H9 (cell line): Measurements from ENCODE around the gene CDKAL1. TPM values are rescaled to one million over a fixed set of nuclear protein-coding genes. Genes with fewer than 3 reads are reported as not detected.

ENCODE experiments used
- DNase-seq: peaks from one replicate; pipeline ENCODE4 v3.0.0-alpha.2; 2017
- H2AFZ ChIP-seq: one replicate; pipeline ENCODE4 v1.6.1; 2013; ENCODE audit warnings: mild to moderate bottlenecking, low read length, control low read depth, moderate library complexity
- H2AK5ac ChIP-seq: 2 replicates; pipeline ENCODE4 v1.6.1; 2013; ENCODE audit warnings: low read length, control low read depth, mixed read lengths; ENCODE audit not compliant: insufficient read length
- H2BK120ac ChIP-seq: one replicate; pipeline ENCODE4 v1.6.1; 2013; ENCODE audit warnings: low read depth, mild to moderate bottlenecking, low read length, control low read depth, inconsistent platforms; ENCODE audit not compliant: poor library complexity, severe bottlenecking
- H2BK12ac ChIP-seq: 2 replicates; pipeline ENCODE4 v1.6.1; 2013; ENCODE audit warnings: low read length, control low read depth, mixed read lengths, low read depth; ENCODE audit not compliant: insufficient read length
- H2BK15ac ChIP-seq: 2 replicates; pipeline ENCODE4 v1.6.1; 2013; ENCODE audit warnings: low read depth, low read length, control low read depth
- H2BK20ac ChIP-seq: one replicate; pipeline ENCODE4 v1.6.1; 2013; ENCODE audit warnings: low read depth, mild to moderate bottlenecking, low read length, control low read depth, inconsistent platforms; ENCODE audit not compliant: poor library complexity, severe bottlenecking
- H2BK5ac ChIP-seq: 2 replicates; pipeline ENCODE4 v1.6.1; 2013; ENCODE audit warnings: low read length, control low read depth, mixed read lengths; ENCODE audit not compliant: insufficient read length
- H3K14ac ChIP-seq: 2 replicates; pipeline ENCODE4 v1.6.1; 2013; ENCODE audit warnings: low read length, control low read depth; ENCODE audit not compliant: insufficient read depth
- H3K18ac ChIP-seq: 2 replicates; pipeline ENCODE4 v1.6.1; 2013; ENCODE audit warnings: low read depth, mild to moderate bottlenecking, mixed read lengths, low read length, control low read depth; ENCODE audit not compliant: insufficient read length
- H3K23ac ChIP-seq: 2 replicates; pipeline ENCODE4 v1.6.1; 2013; ENCODE audit warnings: low read length, control low read depth, mixed read lengths, low read depth; ENCODE audit not compliant: insufficient read length
- H3K23me2 ChIP-seq: 2 replicates; pipeline ENCODE4 v1.6.1; 2013; ENCODE audit warnings: low read depth, mild to moderate bottlenecking, mixed read lengths, low read length, control low read depth; ENCODE audit not compliant: insufficient read length, poor library complexity, severe bottlenecking
- H3K27ac ChIP-seq: 2 replicates; pipeline ENCODE4 v1.5.1; 2013; ENCODE audit warnings: low read length, control low read depth, mixed read lengths, low read depth; ENCODE audit not compliant: insufficient read length
- H3K27me3 ChIP-seq: 2 replicates; pipeline ENCODE4 v1.6.1; 2013; ENCODE audit warnings: low read length, control low read depth, inconsistent platforms; ENCODE audit not compliant: insufficient read depth
- H3K4ac ChIP-seq: 2 replicates; pipeline ENCODE4 v1.6.1; 2013; ENCODE audit warnings: low read depth, mild to moderate bottlenecking, control low read depth, inconsistent platforms, low read length, moderate library complexity
- H3K4me1 ChIP-seq: 2 replicates; pipeline ENCODE4 v1.6.1; 2013; ENCODE audit warnings: low read length, control low read depth, inconsistent platforms; ENCODE audit not compliant: insufficient read depth
- H3K4me2 ChIP-seq: 2 replicates; pipeline ENCODE4 v1.6.1; 2013; ENCODE audit warnings: low read length, control low read depth, mixed read lengths; ENCODE audit not compliant: insufficient read length, insufficient read depth
- H3K56ac ChIP-seq: 2 replicates; pipeline ENCODE4 v1.6.1; 2013; ENCODE audit warnings: low read depth, mild to moderate bottlenecking, mixed read lengths, low read length, control low read depth; ENCODE audit not compliant: insufficient read length
- H3K79me1 ChIP-seq: 2 replicates; pipeline ENCODE4 v1.6.1; 2013; ENCODE audit warnings: low read depth, mild to moderate bottlenecking, moderate library complexity, low read length, control low read depth, inconsistent platforms; ENCODE audit not compliant: insufficient read depth, poor library complexity, severe bottlenecking
- H3K79me2 ChIP-seq: 2 replicates; pipeline ENCODE4 v1.6.1; 2013; ENCODE audit warnings: low read length, control low read depth, inconsistent platforms; ENCODE audit not compliant: insufficient read depth
- H3K9ac ChIP-seq: 2 replicates; pipeline ENCODE4 v1.6.1; 2013; ENCODE audit warnings: low read length, control low read depth, mixed read lengths; ENCODE audit not compliant: insufficient read length; ENCODE audit errors: extremely low read depth
- H3K9me3 ChIP-seq: one replicate; pipeline ENCODE4 v1.6.1; 2013; ENCODE audit warnings: low read depth, low read length, inconsistent platforms; ENCODE audit not compliant: control insufficient read depth
- H3T11ph ChIP-seq: one replicate; pipeline ENCODE4 v1.6.1; 2013; ENCODE audit warnings: mild to moderate bottlenecking, low read length, control low read depth, inconsistent platforms
- H4K20me1 ChIP-seq: one replicate; pipeline ENCODE4 v1.6.1; 2013; ENCODE audit not compliant: control insufficient read depth, insufficient read length, insufficient read depth
- H4K5ac ChIP-seq: 2 replicates; pipeline ENCODE4 v1.6.1; 2013; ENCODE audit warnings: low read depth, mild to moderate bottlenecking, mixed read lengths, low read length, control low read depth; ENCODE audit not compliant: insufficient read length
- H4K8ac ChIP-seq: replicated peaks from 2 replicates; pipeline ENCODE4 v1.6.1; 2013; ENCODE audit warnings: low read length, control low read depth, mixed read lengths, low read depth; ENCODE audit not compliant: insufficient read length
- H4K91ac ChIP-seq: 2 replicates; pipeline ENCODE4 v1.6.1; 2013; ENCODE audit warnings: low read depth, mild to moderate bottlenecking, moderate library complexity, mixed read lengths, low read length, control low read depth; ENCODE audit not compliant: insufficient read length
- H3K27ac Mint-ChIP-seq, 3 experiments: 2 replicates in 2 of 3; 3 replicates in 1 of 3; pipeline ENCODE4 v1.8.0; 2020 to 2021; ENCODE audit warnings: mixed read lengths in 3 of 3, mild to moderate bottlenecking in 1 of 3, moderate library complexity in 1 of 3
- H3K27me3 Mint-ChIP-seq: 2 replicates; pipeline ENCODE4 v1.8.0; 2021; ENCODE audit warnings: low read depth, mild to moderate bottlenecking, moderate library complexity, mixed read lengths
- H3K36me3 Mint-ChIP-seq, 3 experiments: 2 replicates in 2 of 3; 3 replicates in 1 of 3; pipeline ENCODE4 v1.8.0; 2020 to 2021; ENCODE audit warnings: low read depth in 3 of 3, mixed read lengths in 3 of 3; ENCODE audit not compliant: insufficient read depth in 1 of 3
- H3K4me1 Mint-ChIP-seq, 2 experiments: 2 replicates each; pipeline ENCODE4 v1.8.0; 2020; ENCODE audit warnings: mixed read lengths in 2 of 2
- H3K4me3 Mint-ChIP-seq, 2 experiments: 2 replicates in 1 of 2; 3 replicates in 1 of 2; pipeline ENCODE4 v1.8.0; 2020 to 2021; ENCODE audit warnings: mild to moderate bottlenecking in 2 of 2, mixed read lengths in 2 of 2, moderate library complexity in 1 of 2
- H3K9me3 Mint-ChIP-seq, 2 experiments: 2 replicates in 1 of 2; 3 replicates in 1 of 2; pipeline ENCODE4 v1.8.0; 2020; ENCODE audit warnings: mild to moderate bottlenecking in 2 of 2, mixed read lengths in 2 of 2, moderate library complexity in 1 of 2
- WGBS: extraction: QIAGEN DNeasy Blood & Tissue Kit; methylation state at CpG from one replicate; pipeline ENCODE4 v1.1.7; 2013; ENCODE audit warnings: missing lambda C conversion rate, low lambda C conversion rate, mixed read lengths; ENCODE audit not compliant: insufficient read length; ENCODE audit errors: extremely low coverage; 5-methylcytosine and 5-hydroxymethylcytosine counted together
- total RNA-seq: library from RNA; stranded (reverse); gene quantifications from 2 replicates; pipeline ENCODE4 v1.2.1, GENCODE V29; 2021
- TF ChIP-seq, protein P1 (sequence below): fragments of 200-600 bp; sonication (generic); conservative IDR thresholded peaks from 3 replicates; pipeline ENCODE4 v1.8.0; 2021; ENCODE audit warnings: antibody characterized with exemption, mild to moderate bottlenecking

CDKAL1 gene
- total RNA-seq, 1 experiment from 2014 or later: 23.0 TPM

DNA sequence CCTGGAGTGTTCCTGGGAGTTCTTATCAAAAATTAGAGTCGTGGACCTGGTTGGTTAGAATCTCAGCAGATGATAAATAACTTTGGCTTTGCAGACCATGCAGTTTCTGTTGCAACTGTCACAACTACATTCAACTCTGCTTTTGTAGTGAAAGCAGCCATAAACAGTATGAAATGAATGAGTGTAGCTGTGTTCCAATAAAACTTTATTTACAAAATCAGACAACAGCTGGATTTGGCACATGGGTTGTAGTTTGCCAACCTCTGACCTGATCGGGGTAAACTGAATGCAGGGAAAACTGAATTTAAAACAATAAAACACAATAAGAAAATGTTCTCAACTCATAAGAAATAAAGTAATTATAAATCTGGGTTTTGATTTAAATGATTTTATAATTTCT, 513.8 kb downstream of the CDKAL1 start:
- Histone ChIP-seq H4K91ac (no peak overlapping the region), H3K79me2 (no peaks in the 10 kb centered on the region), H2BK120ac (no peak overlapping the region), H3K27ac (no peak overlapping the region), H3T11ph (no peak overlapping the region), H3K9me3 (no peaks in the 10 kb centered on the region), H2AFZ (no peak overlapping the region), H3K23me2 (no peaks in the 10 kb centered on the region), H3K79me1 (no peaks in the 10 kb centered on the region), H4K20me1 (no peaks in the 10 kb centered on the region), H2BK20ac (no peak overlapping the region), H3K14ac (no peak overlapping the region), H2BK5ac (no peak overlapping the region), H2BK12ac (no peak overlapping the region), H3K4ac (no peak overlapping the region), H3K18ac (no peak overlapping the region), H3K23ac (no peak overlapping the region), H3K4me2 (no peak overlapping the region), H3K56ac (no peak overlapping the region), H2AK5ac (no peak overlapping the region), H3K9ac (no peak overlapping the region), H4K5ac (no peak overlapping the region), H3K4me1 (no peaks in the 10 kb centered on the region), H4K8ac (no peak overlapping the region), H3K27me3 (no peaks in the 10 kb centered on the region), H2BK15ac (no peak overlapping the region)
- no peaks in the 10 kb centered on the region for H3K27me3 Mint-ChIP-seq
- no peak for DNase-seq
- H3K9me3 Mint-ChIP-seq: no peaks in the 10 kb centered on the region
- H3K4me3 Mint-ChIP-seq: no peak overlapping the region
- H3K27ac Mint-ChIP-seq: no peak overlapping the region
- WGBS: no CpG with 5 or more reads among the region's 2 CpGs
- H3K4me1 Mint-ChIP-seq: peaks cover 2 to 4% of the 10 kb centered on the region in 2 experiments; a peak in 3 of 4 replicates
- no peaks in the 10 kb centered on the region; a peak in 1 of 7 replicates for H3K36me3 Mint-ChIP-seq
- TF ChIP-seq, protein P1, sequence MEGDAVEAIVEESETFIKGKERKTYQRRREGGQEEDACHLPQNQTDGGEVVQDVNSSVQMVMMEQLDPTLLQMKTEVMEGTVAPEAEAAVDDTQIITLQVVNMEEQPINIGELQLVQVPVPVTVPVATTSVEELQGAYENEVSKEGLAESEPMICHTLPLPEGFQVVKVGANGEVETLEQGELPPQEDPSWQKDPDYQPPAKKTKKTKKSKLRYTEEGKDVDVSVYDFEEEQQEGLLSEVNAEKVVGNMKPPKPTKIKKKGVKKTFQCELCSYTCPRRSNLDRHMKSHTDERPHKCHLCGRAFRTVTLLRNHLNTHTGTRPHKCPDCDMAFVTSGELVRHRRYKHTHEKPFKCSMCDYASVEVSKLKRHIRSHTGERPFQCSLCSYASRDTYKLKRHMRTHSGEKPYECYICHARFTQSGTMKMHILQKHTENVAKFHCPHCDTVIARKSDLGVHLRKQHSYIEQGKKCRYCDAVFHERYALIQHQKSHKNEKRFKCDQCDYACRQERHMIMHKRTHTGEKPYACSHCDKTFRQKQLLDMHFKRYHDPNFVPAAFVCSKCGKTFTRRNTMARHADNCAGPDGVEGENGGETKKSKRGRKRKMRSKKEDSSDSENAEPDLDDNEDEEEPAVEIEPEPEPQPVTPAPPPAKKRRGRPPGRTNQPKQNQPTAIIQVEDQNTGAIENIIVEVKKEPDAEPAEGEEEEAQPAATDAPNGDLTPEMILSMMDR: no peak
